OCI-LY7 (cell line): ENCODE results near the gene MAPK12. TPM values are rescaled to one million over a fixed set of nuclear protein-coding genes. Genes with fewer than 3 reads are reported as not detected.

Experiments used
- BruUV-seq: library from RNA; stranded (reverse); fragments of 400-500 nt; replicated peaks from 2 replicates; lab custom pipeline; 2021; lab: Mats Ljungman, UMichigan
- CTCF ChIA-PET: fragments of 300-600 bp; sonication (Branson Sonifier 250); formaldehyde crosslinking; loops from one replicate; lab custom pipeline; 2022; ENCODE audit warnings: antibody characterized with exemption; ENCODE audit not compliant: unreplicated experiment; lab: Charles Lee
- POLR2A ChIA-PET: fragments of 300-600 bp; sonication (Branson Sonifier 250); formaldehyde crosslinking; loops from one replicate; lab custom pipeline; 2022; ENCODE audit warnings: antibody characterized with exemption; lab: Charles Lee
- DNase-seq: peaks from one replicate; pipeline ENCODE4 v3.0.0-alpha.2; 2015; ENCODE audit warnings: low spot score
- H2AFZ ChIP-seq: fragments of 200-600 bp; sonication (generic), shearing (Covaris generic); 2 replicates; pipeline ENCODE4 v1.6.1; 2014; ENCODE audit warnings: mild to moderate bottlenecking, antibody characterized with exemption, low read length, moderate library complexity
- H3K27ac ChIP-seq: fragments of 200-600 bp; sonication (generic); 2 replicates; pipeline ENCODE4 v1.5.1; 2014; ENCODE audit warnings: mixed run types, low read depth, mild to moderate bottlenecking, moderate library complexity, low read length, inconsistent platforms; ENCODE audit not compliant: poor library complexity, severe bottlenecking
- H3K36me3 ChIP-seq: fragments of 200-600 bp; sonication (generic); 2 replicates; pipeline ENCODE4 v1.6.1; 2014; ENCODE audit warnings: mild to moderate bottlenecking, antibody characterized with exemption, low read length, moderate library complexity, mixed read lengths; ENCODE audit not compliant: insufficient read depth
- H3K4me1 ChIP-seq: fragments of 200-600 bp; sonication (generic); 2 replicates; pipeline ENCODE4 v1.5.1; 2014; ENCODE audit warnings: mild to moderate bottlenecking, low read length; ENCODE audit not compliant: insufficient read depth, poor library complexity, severe bottlenecking
- H3K4me2 ChIP-seq: fragments of 200-600 bp; sonication (generic); 2 replicates; pipeline ENCODE4 v1.6.1; 2014; ENCODE audit warnings: mild to moderate bottlenecking, low read length
- H3K4me3 ChIP-seq: fragments of 200-600 bp; sonication (generic); 2 replicates; pipeline ENCODE4 v1.5.1; 2014; ENCODE audit warnings: mild to moderate bottlenecking, low read depth, low read length; ENCODE audit not compliant: poor library complexity, severe bottlenecking
- H3K79me2 ChIP-seq: fragments of 200-600 bp; sonication (generic); 2 replicates; pipeline ENCODE4 v1.6.1; 2016; ENCODE audit warnings: low read depth, mild to moderate bottlenecking, low read length, moderate library complexity, mixed read lengths; ENCODE audit not compliant: insufficient read depth
- H3K9me2 ChIP-seq: fragments of 200-600 bp; sonication (generic); 2 replicates; pipeline ENCODE4 v1.6.1; 2016; ENCODE audit warnings: mild to moderate bottlenecking, low read length, mixed read lengths; ENCODE audit not compliant: insufficient read depth
- H3K9me3 ChIP-seq: fragments of 200-600 bp; sonication (generic); 2 replicates; pipeline ENCODE4 v1.6.1; 2014; ENCODE audit warnings: mild to moderate bottlenecking, mixed run types, low read length, mixed read lengths
- H4K20me1 ChIP-seq: fragments of 200-600 bp; sonication (generic); 2 replicates; pipeline ENCODE4 v1.6.1; 2014; ENCODE audit warnings: mild to moderate bottlenecking, antibody characterized with exemption, low read length, moderate library complexity, mixed read lengths; ENCODE audit not compliant: insufficient read depth
- EZH2phosphoT487 ChIP-seq: fragments of 200-600 bp; sonication (generic); IDR thresholded peaks from 2 replicates; pipeline ENCODE4 v1.6.1; 2018; ENCODE audit warnings: low read depth, borderline replicate concordance, mild to moderate bottlenecking, mixed run types, antibody characterized with exemption, low read length, moderate library complexity, mixed read lengths
- intact Hi-C: fragments of 100-400 bp; cut with micrococcal nuclease; formaldehyde crosslinking; loops from one replicate; pipeline ENCODE4 v1.10.0; 2022; ENCODE audit not compliant: unreplicated experiment
- total RNA-seq, 2 experiments: library from RNA; depleted of rRNA in 1 of 2; stranded (reverse); fragments of >200 nt in 1 of 2; shearing (Covaris generic) in 1 of 2; gene quantifications; 2 replicates each; pipeline ENCODE4 v1.2.3, GENCODE V29; 2014 to 2022
- TF ChIP-seq, protein P1 (sequence below): fragments of 200-600 bp; sonication (generic); conservative IDR thresholded peaks from 2 replicates; pipeline ENCODE4 v1.5.1; 2014; ENCODE audit warnings: mild to moderate bottlenecking, antibody characterized with exemption, low read length, moderate library complexity, mixed read lengths

Gene MAPK12
- total RNA-seq, 2 experiments from 2014 or later = 84.9 to 93.6 TPM

DNA sequence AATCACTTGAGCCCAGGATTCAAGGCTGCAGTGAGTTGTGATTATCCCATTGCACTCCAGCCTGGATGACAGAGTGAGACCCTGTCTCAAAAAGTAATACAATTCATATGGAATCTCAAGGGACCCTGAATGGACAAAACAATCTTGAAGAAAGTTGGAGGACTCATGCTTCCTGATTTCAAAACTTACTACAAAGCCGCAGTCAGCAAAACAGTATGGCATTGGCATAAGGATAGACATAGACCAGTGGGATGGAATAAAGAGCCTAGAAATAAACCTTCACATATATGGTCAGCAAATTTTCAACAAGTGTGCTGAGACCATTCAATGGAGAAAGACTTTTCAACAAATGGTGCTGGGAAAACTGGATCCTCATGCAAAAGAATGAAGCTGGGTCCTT lies 58.2 kb downstream of the MAPK12 start:
- no peaks in the 10 kb centered on the region for H3K9me2 ChIP-seq
- peaks cover 56% of the 10 kb centered on the region for H3K36me3 ChIP-seq
- BruUV-seq = no TSS peak
- intact Hi-C loops = no loop called here
- peaks cover 31% of the 10 kb centered on the region for H3K4me1 ChIP-seq
- no peak for DNase-seq
- TF ChIP-seq, protein P1, sequence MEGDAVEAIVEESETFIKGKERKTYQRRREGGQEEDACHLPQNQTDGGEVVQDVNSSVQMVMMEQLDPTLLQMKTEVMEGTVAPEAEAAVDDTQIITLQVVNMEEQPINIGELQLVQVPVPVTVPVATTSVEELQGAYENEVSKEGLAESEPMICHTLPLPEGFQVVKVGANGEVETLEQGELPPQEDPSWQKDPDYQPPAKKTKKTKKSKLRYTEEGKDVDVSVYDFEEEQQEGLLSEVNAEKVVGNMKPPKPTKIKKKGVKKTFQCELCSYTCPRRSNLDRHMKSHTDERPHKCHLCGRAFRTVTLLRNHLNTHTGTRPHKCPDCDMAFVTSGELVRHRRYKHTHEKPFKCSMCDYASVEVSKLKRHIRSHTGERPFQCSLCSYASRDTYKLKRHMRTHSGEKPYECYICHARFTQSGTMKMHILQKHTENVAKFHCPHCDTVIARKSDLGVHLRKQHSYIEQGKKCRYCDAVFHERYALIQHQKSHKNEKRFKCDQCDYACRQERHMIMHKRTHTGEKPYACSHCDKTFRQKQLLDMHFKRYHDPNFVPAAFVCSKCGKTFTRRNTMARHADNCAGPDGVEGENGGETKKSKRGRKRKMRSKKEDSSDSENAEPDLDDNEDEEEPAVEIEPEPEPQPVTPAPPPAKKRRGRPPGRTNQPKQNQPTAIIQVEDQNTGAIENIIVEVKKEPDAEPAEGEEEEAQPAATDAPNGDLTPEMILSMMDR = no peak
- TF ChIP-seq EZH2phosphoT487 = no peak
- H3K4me2 ChIP-seq = no peak overlapping the region
- H4K20me1 ChIP-seq = 0 out of 2 replicates have a peak, but pooled peaks cover 8% of the 10 kb centered on the region
- CTCF ChIA-PET = no interaction called here
- POLR2A ChIA-PET = no interaction called here
- peaks cover 8% of the 10 kb centered on the region; the same call in 1 of the 2 replicates for H3K9me3 ChIP-seq
- no peak overlapping the region for H3K27ac ChIP-seq
- H3K4me3 ChIP-seq = no peak overlapping the region
- H2AFZ ChIP-seq = no peak overlapping the region
- H3K79me2 ChIP-seq = peaks cover 32% of the 10 kb centered on the region

Other genes starting within 250 kb of the MAPK12 start
- gene IL17REL, start 248.9 kb downstream of the MAPK12 start, total RNA-seq (2014; rRNA removed; shearing (Covaris generic)) = 0.03 TPM in 1 of 2 replicates, not detected in the other
- not detected in 2 replicates for gene IL17REL, start 248.9 kb downstream of the MAPK12 start, total RNA-seq (2022)
- 0.06 TPM in 1 of 2 replicates, not detected in the other for gene TTLL8, start 203.4 kb downstream of the MAPK12 start, total RNA-seq (2014; rRNA removed; shearing (Covaris generic))
- gene TTLL8, start 203.4 kb downstream of the MAPK12 start, total RNA-seq (2022) = 0.72 and 1.3 TPM in 2 replicates
- gene MLC1, start 176.3 kb downstream of the MAPK12 start, total RNA-seq (2014; rRNA removed; shearing (Covaris generic)) = 0.16 TPM in 1 of 2 replicates, not detected in the other
- gene MLC1, start 176.3 kb downstream of the MAPK12 start, total RNA-seq (2022) = not detected in 2 replicates
- gene MOV10L1, start 171.7 kb downstream of the MAPK12 start, total RNA-seq (2014; rRNA removed; shearing (Covaris generic)) = 0.03 and 0.22 TPM in 2 replicates
- 0.66 and 1.1 TPM in 2 replicates for gene MOV10L1, start 171.7 kb downstream of the MAPK12 start, total RNA-seq (2022)
- gene PANX2, start 91.0 kb downstream of the MAPK12 start, total RNA-seq (2014; rRNA removed; shearing (Covaris generic)) = not detected in 2 replicates
- not detected in 2 replicates for gene PANX2, start 91.0 kb downstream of the MAPK12 start, total RNA-seq (2022)
- gene TRABD, start 75.8 kb downstream of the MAPK12 start, total RNA-seq (2014; rRNA removed; shearing (Covaris generic)) = 111 and 126 TPM in 2 replicates
- 119 and 128 TPM in 2 replicates for gene TRABD, start 75.8 kb downstream of the MAPK12 start, total RNA-seq (2022)
- 43.7 and 44.2 TPM in 2 replicates for gene SELENOO, start 60.7 kb downstream of the MAPK12 start, total RNA-seq (2014; rRNA removed; shearing (Covaris generic))
- 34.0 and 40.2 TPM in 2 replicates for gene SELENOO, start 60.7 kb downstream of the MAPK12 start, total RNA-seq (2022)
- 52.8 and 57.7 TPM in 2 replicates for gene TUBGCP6, start 16.7 kb downstream of the MAPK12 start, total RNA-seq (2014; rRNA removed; shearing (Covaris generic))
- gene TUBGCP6, start 16.7 kb downstream of the MAPK12 start, total RNA-seq (2022) = 63.2 and 68.8 TPM in 2 replicates
- 47.4 and 49.4 TPM in 2 replicates for gene HDAC10, start 10.4 kb downstream of the MAPK12 start, total RNA-seq (2014; rRNA removed; shearing (Covaris generic))
- 74.6 and 74.9 TPM in 2 replicates for gene HDAC10, start 10.4 kb downstream of the MAPK12 start, total RNA-seq (2022)
- 12.0 and 13.0 TPM in 2 replicates for gene MAPK11, start 8.7 kb upstream of the MAPK12 start, total RNA-seq (2014; rRNA removed; shearing (Covaris generic))
- gene MAPK11, start 8.7 kb upstream of the MAPK12 start, total RNA-seq (2022) = 18.6 and 19.7 TPM in 2 replicates
- gene PLXNB2, start 46.0 kb upstream of the MAPK12 start, total RNA-seq (2014; rRNA removed; shearing (Covaris generic)) = 10.7 and 13.6 TPM in 2 replicates
- 38.9 and 39.2 TPM in 2 replicates for gene PLXNB2, start 46.0 kb upstream of the MAPK12 start, total RNA-seq (2022)
- gene DENND6B, start 65.3 kb upstream of the MAPK12 start, total RNA-seq (2014; rRNA removed; shearing (Covaris generic)) = 25.0 and 31.6 TPM in 2 replicates
- 38.1 and 45.0 TPM in 2 replicates for gene DENND6B, start 65.3 kb upstream of the MAPK12 start, total RNA-seq (2022)
- 55.0 and 64.5 TPM in 2 replicates for gene PPP6R2, start 81.6 kb upstream of the MAPK12 start, total RNA-seq (2014; rRNA removed; shearing (Covaris generic))
- gene PPP6R2, start 81.6 kb upstream of the MAPK12 start, total RNA-seq (2022) = 62.3 and 65.8 TPM in 2 replicates
- gene SBF1, start 213.4 kb upstream of the MAPK12 start, total RNA-seq (2014; rRNA removed; shearing (Covaris generic)) = 134 and 177 TPM in 2 replicates
- gene SBF1, start 213.4 kb upstream of the MAPK12 start, total RNA-seq (2022) = 160 and 181 TPM in 2 replicates
- gene ADM2, start 219.9 kb upstream of the MAPK12 start, total RNA-seq (2014; rRNA removed; shearing (Covaris generic)) = 2.7 and 4.3 TPM in 2 replicates
- 7.0 and 7.9 TPM in 2 replicates for gene ADM2, start 219.9 kb upstream of the MAPK12 start, total RNA-seq (2022)
- gene MIOX, start 225.2 kb upstream of the MAPK12 start, total RNA-seq (2014; rRNA removed; shearing (Covaris generic)) = not detected in 2 replicates
- gene MIOX, start 225.2 kb upstream of the MAPK12 start, total RNA-seq (2022) = 0.53 and 0.74 TPM in 2 replicates
- 37.8 and 50.7 TPM in 2 replicates for gene LMF2, start 246.0 kb upstream of the MAPK12 start, total RNA-seq (2014; rRNA removed; shearing (Covaris generic))
- gene LMF2, start 246.0 kb upstream of the MAPK12 start, total RNA-seq (2022) = 49.2 and 49.8 TPM in 2 replicates
- 129 and 151 TPM in 2 replicates for gene NCAPH2, start 246.5 kb upstream of the MAPK12 start, total RNA-seq (2014; rRNA removed; shearing (Covaris generic))
- 124 and 126 TPM in 2 replicates for gene NCAPH2, start 246.5 kb upstream of the MAPK12 start, total RNA-seq (2022)